GM23338 (cell line): ENCODE data around the gene ARHGAP42. TPM values are rescaled to one million over a fixed set of nuclear protein-coding genes. Genes with fewer than 3 reads are reported as not detected.

Source experiments
- ATAC-seq: fragments of 200-7000 bp; cut with Tn5 transposase; 3 replicates; pipeline ENCODE4 v1.9.1; 2020
- DNase-seq: peaks from one replicate; pipeline ENCODE4 v3.0.0-alpha.2; 2015; ENCODE audit warnings: low spot score
- H2AFZ ChIP-seq: fragments of 200-600 bp; sonication (generic); 2 replicates; pipeline ENCODE4 v1.8.0; 2016; ENCODE audit warnings: antibody characterized with exemption, mild to moderate bottlenecking, moderate library complexity
- H3F3A ChIP-seq: fragments of 200-600 bp; sonication (generic); replicated peaks from 2 replicates; pipeline ENCODE4 v1.8.0; 2017; ENCODE audit warnings: antibody characterized with exemption, mixed run types, low read depth
- H3K27ac ChIP-seq: fragments of 200-600 bp; sonication (generic); 2 replicates; pipeline ENCODE4 v1.6.1; 2016; ENCODE audit warnings: low read depth
- H3K27me3 ChIP-seq: fragments of 200-600 bp; sonication (generic); 2 replicates; pipeline ENCODE4 v1.8.0; 2016; ENCODE audit warnings: mild to moderate bottlenecking, mixed run types, moderate library complexity; ENCODE audit not compliant: insufficient read depth
- H3K36me3 ChIP-seq: fragments of 200-600 bp; sonication (generic); 2 replicates; pipeline ENCODE4 v1.8.0; 2016; ENCODE audit warnings: mild to moderate bottlenecking; ENCODE audit not compliant: insufficient read depth
- H3K4me1 ChIP-seq: fragments of 200-600 bp; sonication (generic); 2 replicates; pipeline ENCODE4 v1.8.0; 2016; ENCODE audit warnings: mild to moderate bottlenecking, moderate library complexity; ENCODE audit not compliant: insufficient read depth
- H3K4me2 ChIP-seq: fragments of 200-600 bp; sonication (generic); 2 replicates; pipeline ENCODE4 v1.7.1; 2017; ENCODE audit warnings: mixed run types
- H3K4me3 ChIP-seq: fragments of 200-600 bp; sonication (generic); 2 replicates; pipeline ENCODE4 v1.6.1; 2016; ENCODE audit warnings: mixed run types
- H3K79me2 ChIP-seq: fragments of 200-600 bp; sonication (generic); replicated peaks from 2 replicates; pipeline ENCODE4 v1.8.0; 2017; ENCODE audit warnings: mild to moderate bottlenecking; ENCODE audit not compliant: insufficient read depth
- H3K9me2 ChIP-seq: fragments of 200-600 bp; sonication (generic); 2 replicates; pipeline ENCODE4 v1.8.0; 2017; ENCODE audit not compliant: insufficient read depth
- H4K20me1 ChIP-seq: fragments of 200-600 bp; sonication (generic); replicated peaks from 2 replicates; pipeline ENCODE4 v1.8.0; 2017; ENCODE audit warnings: mild to moderate bottlenecking; ENCODE audit not compliant: insufficient read depth
- H3K27ac Mint-ChIP-seq: 2 replicates; pipeline ENCODE4 v1.8.0; 2020; ENCODE audit warnings: inconsistent platforms, mild to moderate bottlenecking, moderate library complexity, mixed read lengths
- H3K27me3 Mint-ChIP-seq: 3 replicates; pipeline ENCODE4 v1.8.0; 2022; ENCODE audit warnings: low read depth, mild to moderate bottlenecking, moderate library complexity, mixed read lengths, inconsistent platforms; ENCODE audit not compliant: insufficient read depth, poor library complexity
- H3K36me3 Mint-ChIP-seq: 3 replicates; pipeline ENCODE4 v1.8.0; 2021; ENCODE audit warnings: low read depth, mild to moderate bottlenecking, inconsistent platforms, moderate library complexity, mixed read lengths
- H3K4me1 Mint-ChIP-seq: 3 replicates; pipeline ENCODE4 v1.8.0; 2020; ENCODE audit warnings: mild to moderate bottlenecking, inconsistent platforms, mixed read lengths
- H3K4me3 Mint-ChIP-seq: 3 replicates; pipeline ENCODE4 v1.8.0; 2021; ENCODE audit warnings: moderate library complexity, mild to moderate bottlenecking, inconsistent platforms, mixed read lengths
- H3K9me3 Mint-ChIP-seq: 3 replicates; pipeline ENCODE4 v1.8.0; 2020; ENCODE audit warnings: moderate library complexity, mild to moderate bottlenecking, inconsistent platforms, mixed read lengths
- CTCF ChIP-seq, 2 experiments: fragments of 200-600 bp in 1 of 2; sonication (generic) in 1 of 2; conservative IDR thresholded peaks; 2 replicates each; pipeline versions ENCODE4 v1.5.1 to v1.6.1; 2016 to 2017; ENCODE audit warnings: antibody characterized with exemption in 2 of 2, low read depth in 2 of 2, mild to moderate bottlenecking in 2 of 2, moderate library complexity in 1 of 2
- EZH2phosphoT487 ChIP-seq: fragments of 200-600 bp; sonication (generic); IDR thresholded peaks from one replicate; pipeline ENCODE4 v1.8.1; 2018; ENCODE audit warnings: antibody characterized with exemption; ENCODE audit not compliant: unreplicated experiment
- JUNB ChIP-seq: IDR thresholded peaks from one replicate; pipeline ENCODE4 v1.6.1; 2016; ENCODE audit warnings: antibody characterized with exemption; ENCODE audit not compliant: unreplicated experiment
- NANOG ChIP-seq: IDR thresholded peaks from 2 replicates; pipeline ENCODE4 v1.6.1; 2016; ENCODE audit warnings: antibody characterized with exemption, borderline replicate concordance
- POLR2AphosphoS5 ChIP-seq: IDR thresholded peaks from 2 replicates; pipeline ENCODE4 v1.6.1; 2016; ENCODE audit warnings: antibody characterized with exemption, low read depth
- REST ChIP-seq: IDR thresholded peaks from one replicate; pipeline ENCODE4 v1.6.1; 2018; ENCODE audit warnings: antibody characterized with exemption; ENCODE audit not compliant: unreplicated experiment
- STAT1 ChIP-seq: IDR thresholded peaks from one replicate; pipeline ENCODE4 v1.6.1; 2016; ENCODE audit warnings: antibody characterized with exemption; ENCODE audit not compliant: unreplicated experiment
- ZNF114 ChIP-seq: fragments of 250-450 bp; sonication (Bioruptor Pico); IDR thresholded peaks from 2 replicates; pipeline ENCODE4 v1.5.0; 2020; ENCODE audit warnings: mild to moderate bottlenecking, moderate library complexity
- ZNF331 ChIP-seq: fragments of 250-450 bp; sonication (Bioruptor Pico); IDR thresholded peaks from 2 replicates; pipeline ENCODE4 v1.5.0; 2020; ENCODE audit warnings: low read depth, mild to moderate bottlenecking, moderate library complexity
- polyA plus RNA-seq: library from polyadenylated mRNA; unstranded; fragments of >200 nt; fragmentation: Nextera tagmentation; extraction: Ambion mirVana; gene quantifications from 2 replicates; pipeline ENCODE4 v1.2.1, GENCODE V29; 2016
- total RNA-seq: library from RNA; depleted of rRNA; stranded (reverse); fragments of >200 nt; shearing (Covaris generic); gene quantifications from 2 replicates; pipeline ENCODE4 v1.2.3, GENCODE V29; 2014
- TF ChIP-seq, protein P1 (sequence below): fragments of 250-450 bp; sonication (Bioruptor Pico); IDR thresholded peaks from 2 replicates; pipeline ENCODE4 v1.5.0; 2020; ENCODE audit warnings: mild to moderate bottlenecking, moderate library complexity

ARHGAP42 gene
- total and polyA plus RNA-seq, 2 experiments from 2014 or later = 23.7 to 35.7 TPM

DNA sequence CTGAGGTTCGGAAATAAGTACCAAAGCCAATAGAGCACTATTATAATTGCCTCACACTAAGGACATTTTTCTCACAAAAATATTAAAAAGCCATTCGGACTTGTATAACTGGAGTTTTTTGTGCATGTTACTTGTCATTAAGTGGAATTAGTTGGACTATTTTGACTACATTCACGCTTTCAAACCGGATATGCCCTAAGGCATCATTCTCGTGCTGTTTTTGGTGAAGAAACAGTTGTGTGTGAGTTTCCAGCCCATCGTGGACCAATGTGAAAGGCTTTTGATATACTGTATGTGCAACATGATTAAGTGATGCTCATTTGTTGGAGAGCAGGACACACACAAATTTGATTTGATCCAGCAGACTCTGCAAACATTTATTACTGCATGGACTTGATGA lies 249.7 kb downstream of the ARHGAP42 start (continued):
- no peak for TF ChIP-seq REST

GRCh38 chr11:100939571-100939970 lies 252.5 kb downstream of the ARHGAP42 start:
- no peaks in the 10 kb centered on the region for H3F3A ChIP-seq
- H3K27me3 ChIP-seq = no peaks in the 10 kb centered on the region
- no peak overlapping the region for H3K27ac ChIP-seq
- H3K79me2 ChIP-seq = no peaks in the 10 kb centered on the region
- no peak overlapping the region for H3K4me2 ChIP-seq
- DNase-seq = no peak
- H3K9me2 ChIP-seq = no peaks in the 10 kb centered on the region
- H4K20me1 ChIP-seq = no peaks in the 10 kb centered on the region
- 0 out of 2 replicates have a peak, but pooled peaks cover 7% of the 10 kb centered on the region for H3K4me1 ChIP-seq
- ATAC-seq = no peak
- H3K27ac Mint-ChIP-seq = no peak overlapping the region
- H3K4me3 Mint-ChIP-seq = no peak overlapping the region
- H3K4me1 Mint-ChIP-seq = peaks cover 7% of the 10 kb centered on the region; the same call in 2 of the 3 replicates
- no peaks in the 10 kb centered on the region for H3K27me3 Mint-ChIP-seq
- no peaks in the 10 kb centered on the region for H3K9me3 Mint-ChIP-seq
- H3K36me3 Mint-ChIP-seq = no peaks in the 10 kb centered on the region
- H3K4me3 ChIP-seq = no peak overlapping the region
- H2AFZ ChIP-seq = no peak overlapping the region
- H3K36me3 ChIP-seq = no peaks in the 10 kb centered on the region
- TF ChIP-seq NANOG = no peak
- TF ChIP-seq ZNF331 (CRISPR knock-in tag) = no peak
- no peak for TF ChIP-seq STAT1
- TF ChIP-seq REST = no peak
- no peak for TF ChIP-seq JUNB
- no peak for TF ChIP-seq EZH2phosphoT487
- no peak for TF ChIP-seq CTCF (conservative IDR thresholded peaks at IDR 0.05; ENCODE audit: low read depth in 2 of 2)
- TF ChIP-seq ZNF114 (CRISPR knock-in tag) = no peak
- TF ChIP-seq, protein P1, sequence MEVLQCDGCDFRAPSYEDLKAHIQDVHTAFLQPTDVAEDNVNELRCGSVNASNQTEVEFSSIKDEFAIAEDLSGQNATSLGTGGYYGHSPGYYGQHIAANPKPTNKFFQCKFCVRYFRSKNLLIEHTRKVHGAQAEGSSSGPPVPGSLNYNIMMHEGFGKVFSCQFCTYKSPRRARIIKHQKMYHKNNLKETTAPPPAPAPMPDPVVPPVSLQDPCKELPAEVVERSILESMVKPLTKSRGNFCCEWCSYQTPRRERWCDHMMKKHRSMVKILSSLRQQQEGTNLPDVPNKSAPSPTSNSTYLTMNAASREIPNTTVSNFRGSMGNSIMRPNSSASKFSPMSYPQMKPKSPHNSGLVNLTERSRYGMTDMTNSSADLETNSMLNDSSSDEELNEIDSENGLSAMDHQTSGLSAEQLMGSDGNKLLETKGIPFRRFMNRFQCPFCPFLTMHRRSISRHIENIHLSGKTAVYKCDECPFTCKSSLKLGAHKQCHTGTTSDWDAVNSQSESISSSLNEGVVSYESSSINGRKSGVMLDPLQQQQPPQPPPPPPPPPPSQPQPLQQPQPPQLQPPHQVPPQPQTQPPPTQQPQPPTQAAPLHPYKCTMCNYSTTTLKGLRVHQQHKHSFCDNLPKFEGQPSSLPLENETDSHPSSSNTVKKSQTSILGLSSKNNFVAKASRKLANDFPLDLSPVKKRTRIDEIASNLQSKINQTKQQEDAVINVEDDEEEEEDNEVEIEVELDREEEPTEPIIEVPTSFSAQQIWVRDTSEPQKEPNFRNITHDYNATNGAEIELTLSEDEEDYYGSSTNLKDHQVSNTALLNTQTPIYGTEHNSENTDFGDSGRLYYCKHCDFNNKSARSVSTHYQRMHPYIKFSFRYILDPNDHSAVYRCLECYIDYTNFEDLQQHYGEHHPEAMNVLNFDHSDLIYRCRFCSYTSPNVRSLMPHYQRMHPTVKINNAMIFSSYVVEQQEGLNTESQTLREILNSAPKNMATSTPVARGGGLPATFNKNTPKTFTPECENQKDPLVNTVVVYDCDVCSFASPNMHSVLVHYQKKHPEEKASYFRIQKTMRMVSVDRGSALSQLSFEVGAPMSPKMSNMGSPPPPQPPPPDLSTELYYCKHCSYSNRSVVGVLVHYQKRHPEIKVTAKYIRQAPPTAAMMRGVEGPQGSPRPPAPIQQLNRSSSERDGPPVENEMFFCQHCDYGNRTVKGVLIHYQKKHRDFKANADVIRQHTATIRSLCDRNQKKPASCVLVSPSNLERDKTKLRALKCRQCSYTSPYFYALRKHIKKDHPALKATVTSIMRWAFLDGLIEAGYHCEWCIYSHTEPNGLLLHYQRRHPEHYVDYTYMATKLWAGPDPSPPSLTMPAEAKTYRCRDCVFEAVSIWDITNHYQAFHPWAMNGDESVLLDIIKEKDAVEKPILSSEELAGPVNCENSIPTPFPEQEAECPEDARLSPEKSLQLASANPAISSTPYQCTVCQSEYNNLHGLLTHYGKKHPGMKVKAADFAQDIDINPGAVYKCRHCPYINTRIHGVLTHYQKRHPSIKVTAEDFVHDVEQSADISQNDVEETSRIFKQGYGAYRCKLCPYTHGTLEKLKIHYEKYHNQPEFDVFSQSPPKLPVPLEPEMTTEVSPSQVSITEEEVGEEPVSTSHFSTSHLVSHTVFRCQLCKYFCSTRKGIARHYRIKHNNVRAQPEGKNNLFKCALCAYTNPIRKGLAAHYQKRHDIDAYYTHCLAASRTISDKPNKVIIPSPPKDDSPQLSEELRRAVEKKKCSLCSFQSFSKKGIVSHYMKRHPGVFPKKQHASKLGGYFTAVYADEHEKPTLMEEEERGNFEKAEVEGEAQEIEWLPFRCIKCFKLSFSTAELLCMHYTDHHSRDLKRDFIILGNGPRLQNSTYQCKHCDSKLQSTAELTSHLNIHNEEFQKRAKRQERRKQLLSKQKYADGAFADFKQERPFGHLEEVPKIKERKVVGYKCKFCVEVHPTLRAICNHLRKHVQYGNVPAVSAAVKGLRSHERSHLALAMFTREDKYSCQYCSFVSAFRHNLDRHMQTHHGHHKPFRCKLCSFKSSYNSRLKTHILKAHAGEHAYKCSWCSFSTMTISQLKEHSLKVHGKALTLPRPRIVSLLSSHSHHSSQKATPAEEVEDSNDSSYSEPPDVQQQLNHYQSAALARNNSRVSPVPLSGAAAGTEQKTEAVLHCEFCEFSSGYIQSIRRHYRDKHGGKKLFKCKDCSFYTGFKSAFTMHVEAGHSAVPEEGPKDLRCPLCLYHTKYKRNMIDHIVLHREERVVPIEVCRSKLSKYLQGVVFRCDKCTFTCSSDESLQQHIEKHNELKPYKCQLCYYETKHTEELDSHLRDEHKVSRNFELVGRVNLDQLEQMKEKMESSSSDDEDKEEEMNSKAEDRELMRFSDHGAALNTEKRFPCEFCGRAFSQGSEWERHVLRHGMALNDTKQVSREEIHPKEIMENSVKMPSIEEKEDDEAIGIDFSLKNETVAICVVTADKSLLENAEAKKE (CRISPR knock-in tag) = no peak
- TF ChIP-seq POLR2AphosphoS5 = no peak
